Lung (tissue), 13 donors: ENCODE measurements around the gene PLCD3. TPM values are rescaled to one million over a fixed set of nuclear protein-coding genes. Genes with fewer than 3 reads are reported as not detected.
A peak's percentile ranks its signal among the peaks of the same experiment; 100 is the strongest.

Experiments
- ATAC-seq: fragments of 200-7000 bp; cut with Tn5 transposase; one replicate; pipeline ENCODE4 v1.9.1; 2020; ENCODE audit warnings: moderate number of reproducible peaks; ENCODE audit not compliant: insufficient read depth, low FRiP score
- DNase-seq, 3 donors: peaks; one replicate each; pipeline ENCODE4 v3.0.0-alpha.2; 2013 to 2017
- H3K27ac ChIP-seq, 2 donors: one replicate each; pipeline ENCODE4 v1.5.1; 2013; ENCODE audit warnings: mild to moderate bottlenecking in 2 of 2, moderate library complexity in 2 of 2, control low read depth in 1 of 2, inconsistent platforms in 1 of 2, low read depth in 1 of 2, low read length in 1 of 2
- H3K27me3 ChIP-seq, 3 donors: one replicate each; pipeline ENCODE4 v1.5.1; 2013; ENCODE audit warnings: low read length in 2 of 3; ENCODE audit not compliant: control insufficient read depth in 3 of 3, insufficient read depth in 3 of 3
- H3K36me3 ChIP-seq, 4 donors: one replicate each; pipeline ENCODE4 v1.5.1; 2013; ENCODE audit warnings: low read length in 4 of 4, mild to moderate bottlenecking in 1 of 4, moderate library complexity in 1 of 4; ENCODE audit not compliant: control insufficient read depth in 4 of 4, insufficient read depth in 4 of 4
- H3K4me1 ChIP-seq, 5 donors: one replicate each; pipeline ENCODE4 v1.5.1; 2013; ENCODE audit warnings: low read length in 5 of 5, mild to moderate bottlenecking in 2 of 5, moderate library complexity in 1 of 5; ENCODE audit not compliant: control insufficient read depth in 5 of 5, insufficient read depth in 5 of 5
- H3K4me3 ChIP-seq: one replicate; pipeline ENCODE4 v1.5.1; 2013; ENCODE audit warnings: mild to moderate bottlenecking, control low read depth, moderate library complexity
- H3K9ac ChIP-seq, 2 donors: one replicate each; pipeline ENCODE4 v1.5.1; 2013; ENCODE audit warnings: low read length in 2 of 2, control low read depth in 1 of 2; ENCODE audit not compliant: insufficient read depth in 1 of 2
- H3K9me3 ChIP-seq, 4 donors: one replicate each; pipeline ENCODE4 v1.5.1; 2013; ENCODE audit warnings: low read length in 3 of 4, mild to moderate bottlenecking in 1 of 4, moderate library complexity in 1 of 4; ENCODE audit not compliant: control insufficient read depth in 4 of 4, insufficient read depth in 3 of 4
- WGBS, 2 donors: extraction: QIAGEN DNeasy Blood & Tissue Kit; methylation state at CpG; one replicate each; pipeline ENCODE4 v1.1.7; 2013; 5-methylcytosine and 5-hydroxymethylcytosine counted together
- polyA plus RNA-seq, 2 donors: library from polyadenylated mRNA; stranded (reverse); fragments of 200-250 nt; gene quantifications; one replicate each; pipeline ENCODE4 v1.2.1, GENCODE V29; 2013
- small RNA-seq: library from RNA; depleted of rRNA; stranded (forward); fragments of <200 nt; gene quantifications from one replicate; pipeline ENCODE3, GENCODE V24; 2014; ENCODE audit warnings: low replicate concordance
- total RNA-seq, 2 donors: library from RNA; depleted of rRNA in 1 of 2; stranded (reverse); fragments of >200 nt in 1 of 2; gene quantifications; one replicate each; pipeline ENCODE4 v1.2.1, GENCODE V29; 2014 to 2021
- TF ChIP-seq, protein P1 (sequence below): IDR thresholded peaks from 2 replicates; pipeline ENCODE4 v1.5.1; 2012; ENCODE audit warnings: mild to moderate bottlenecking; ENCODE audit errors: control extremely low read depth, extremely low read depth
- donor health status: control.
- donor health status: control.
- donor health status: Bipolar disorder and iron deficiency.
- donor health status: healthy.
- donor health status: DM: yes; HTN: yes; CAD: no.

PLCD3 gene
- total and polyA plus RNA-seq, 4 donors: 3.6 to 43.3 (median 18.9) TPM

GRCh38 chr17:45060797-45061605 lies 71.3 kb downstream of the PLCD3 start, which contains the start of gene NMT1:
NMT1 (plus strand) TSS chr17:45061317; CDS start chr17:45061330, 13 bp downstream.
- Histone ChIP-seq H3K27me3 (no peaks in the 10 kb centered on the region), H3K27ac (peak within 1 kb of the TSS; percentile 93 to 96), H3K36me3 (peaks cover 0 to 7% (median 2%) of the 10 kb centered on the region in 4 donors), H3K9me3 (no peaks in the 10 kb centered on the region), H3K4me1 (peaks cover 5 to 20% (median 9%) of the 10 kb centered on the region in 5 donors), H3K4me3 (peak within 1 kb of the TSS; percentile 96), H3K9ac (peak within 1 kb of the TSS; percentile 78 to 98)
- DNase-seq: peak; percentile 99 to 100 (median 100)
- TF ChIP-seq, protein P1, sequence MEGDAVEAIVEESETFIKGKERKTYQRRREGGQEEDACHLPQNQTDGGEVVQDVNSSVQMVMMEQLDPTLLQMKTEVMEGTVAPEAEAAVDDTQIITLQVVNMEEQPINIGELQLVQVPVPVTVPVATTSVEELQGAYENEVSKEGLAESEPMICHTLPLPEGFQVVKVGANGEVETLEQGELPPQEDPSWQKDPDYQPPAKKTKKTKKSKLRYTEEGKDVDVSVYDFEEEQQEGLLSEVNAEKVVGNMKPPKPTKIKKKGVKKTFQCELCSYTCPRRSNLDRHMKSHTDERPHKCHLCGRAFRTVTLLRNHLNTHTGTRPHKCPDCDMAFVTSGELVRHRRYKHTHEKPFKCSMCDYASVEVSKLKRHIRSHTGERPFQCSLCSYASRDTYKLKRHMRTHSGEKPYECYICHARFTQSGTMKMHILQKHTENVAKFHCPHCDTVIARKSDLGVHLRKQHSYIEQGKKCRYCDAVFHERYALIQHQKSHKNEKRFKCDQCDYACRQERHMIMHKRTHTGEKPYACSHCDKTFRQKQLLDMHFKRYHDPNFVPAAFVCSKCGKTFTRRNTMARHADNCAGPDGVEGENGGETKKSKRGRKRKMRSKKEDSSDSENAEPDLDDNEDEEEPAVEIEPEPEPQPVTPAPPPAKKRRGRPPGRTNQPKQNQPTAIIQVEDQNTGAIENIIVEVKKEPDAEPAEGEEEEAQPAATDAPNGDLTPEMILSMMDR: no peak
- peak; percentile 98 for ATAC-seq
- 0% methylated on average over 50 of the region's 50 CpGs for WGBS, 2 donors

GRCh38 chr17:45060382-45060796 lies 71.9 kb downstream of the PLCD3 start:
- WGBS, 2 donors: 13 to 18% methylated on average over 15 of the region's 15 CpGs
- TF ChIP-seq, protein P1: no peak
- peaks cover 5 to 20% (median 9%) of the 10 kb centered on the region in 5 donors for H3K4me1 ChIP-seq
- no peaks in the 10 kb centered on the region for H3K27me3 ChIP-seq
- H3K9ac ChIP-seq: peak overlapping the region; percentile 65 to 85
- H3K4me3 ChIP-seq: peak overlapping the region; percentile 96
- H3K9me3 ChIP-seq: no peaks in the 10 kb centered on the region
- H3K36me3 ChIP-seq: peaks cover 0 to 7% (median 3%) of the 10 kb centered on the region in 4 donors
- DNase-seq (no peak), ATAC-seq (no peak)
- peak overlapping the region; percentile 84 to 93 for H3K27ac ChIP-seq

Small RNA genes within 50 kb of the gene (small RNA-seq; reads per million reads assigned to genes)
- gene MIR6784 (not detected), gene RF00019 (not detected)

Other genes with a start within 250 kb of the PLCD3 start
- gene EFTUD2, start 233.1 kb downstream of the PLCD3 start, total RNA-seq: 10 to 100 TPM; 90.1 to 93.3 TPM
- gene EFTUD2, start 233.1 kb downstream of the PLCD3 start, polyA plus RNA-seq: 10 to 100 TPM; 35.5 to 56.4 TPM
- under 1 TPM; 0.25 to 0.88 TPM for gene GFAP, start 217.0 kb downstream of the PLCD3 start, total RNA-seq
- under 1 TPM; 0.32 to 0.35 TPM for gene GFAP, start 217.0 kb downstream of the PLCD3 start, polyA plus RNA-seq
- gene KIF18B, start 184.7 kb downstream of the PLCD3 start, total RNA-seq: 1 to 10 TPM in 1 of 2 donors, under 1 TPM in 1; 0.80 to 1.4 TPM
- gene KIF18B, start 184.7 kb downstream of the PLCD3 start, polyA plus RNA-seq: under 1 TPM; 0.70 to 0.87 TPM
- under 1 TPM; 0.21 to 0.57 TPM for gene C1QL1, start 164.2 kb downstream of the PLCD3 start, total RNA-seq
- under 1 TPM; 0.10 to 0.57 TPM for gene C1QL1, start 164.2 kb downstream of the PLCD3 start, polyA plus RNA-seq
- 10 to 100 TPM; 26.7 to 28.8 TPM for gene DCAKD, start 80.9 kb downstream of the PLCD3 start, total RNA-seq
- gene DCAKD, start 80.9 kb downstream of the PLCD3 start, polyA plus RNA-seq: 10 to 100 TPM; 11.8 to 13.6 TPM
- 100 to 1,000 TPM in 1 of 2 donors, 10 to 100 TPM in 1; 56.9 to 120 TPM for gene NMT1, start 71.2 kb downstream of the PLCD3 start, total RNA-seq
- gene NMT1, start 71.2 kb downstream of the PLCD3 start, polyA plus RNA-seq: 10 to 100 TPM; 37.7 to 41.0 TPM
- gene ACBD4, start 3.2 kb upstream of the PLCD3 start, total RNA-seq: 10 to 100 TPM; 12.6 to 12.7 TPM
- 10 to 100 TPM in 1 of 2 donors, 1 to 10 TPM in 1; 7.8 to 15.7 TPM for gene ACBD4, start 3.2 kb upstream of the PLCD3 start, polyA plus RNA-seq
- 10 to 100 TPM; 25.3 to 34.4 TPM for gene HEXIM1, start 16.0 kb upstream of the PLCD3 start, total RNA-seq
- 10 to 100 TPM; 14.5 to 18.7 TPM for gene HEXIM1, start 16.0 kb upstream of the PLCD3 start, polyA plus RNA-seq
- gene HEXIM2, start 29.4 kb upstream of the PLCD3 start, total RNA-seq: 10 to 100 TPM in 1 of 2 donors, 1 to 10 TPM in 1; 7.6 to 10.6 TPM
- gene HEXIM2, start 29.4 kb upstream of the PLCD3 start, polyA plus RNA-seq: 1 to 10 TPM; 4.3 to 6.5 TPM
- 10 to 100 TPM; 25.0 to 83.7 TPM for gene FMNL1, start 89.4 kb upstream of the PLCD3 start, total RNA-seq
- gene FMNL1, start 89.4 kb upstream of the PLCD3 start, polyA plus RNA-seq: 100 to 1,000 TPM in 1 of 2 donors, 10 to 100 TPM in 1; 29.5 to 135 TPM
- under 1 TPM in 1 of 2 donors, not detected in 1; 0.21 TPM for gene SPATA32, start 129.6 kb upstream of the PLCD3 start, total RNA-seq
- under 1 TPM; 0.08 to 0.40 TPM for gene SPATA32, start 129.6 kb upstream of the PLCD3 start, polyA plus RNA-seq
- gene MAP3K14, start 184.5 kb upstream of the PLCD3 start, total RNA-seq: 10 to 100 TPM in 1 of 2 donors, 1 to 10 TPM in 1; 5.9 to 13.5 TPM
- gene MAP3K14, start 184.5 kb upstream of the PLCD3 start, polyA plus RNA-seq: 1 to 10 TPM; 6.4 to 9.2 TPM